ENCODE results near the gene OR3A1.
"Not testable (repeated sequence)": the region's sequence is repeated elsewhere in the genome, so short reads cannot be mapped to it uniquely, and the experiment has no call there.

Gene OR3A1, protein sequence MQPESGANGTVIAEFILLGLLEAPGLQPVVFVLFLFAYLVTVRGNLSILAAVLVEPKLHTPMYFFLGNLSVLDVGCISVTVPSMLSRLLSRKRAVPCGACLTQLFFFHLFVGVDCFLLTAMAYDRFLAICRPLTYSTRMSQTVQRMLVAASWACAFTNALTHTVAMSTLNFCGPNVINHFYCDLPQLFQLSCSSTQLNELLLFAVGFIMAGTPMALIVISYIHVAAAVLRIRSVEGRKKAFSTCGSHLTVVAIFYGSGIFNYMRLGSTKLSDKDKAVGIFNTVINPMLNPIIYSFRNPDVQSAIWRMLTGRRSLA

DNA sequence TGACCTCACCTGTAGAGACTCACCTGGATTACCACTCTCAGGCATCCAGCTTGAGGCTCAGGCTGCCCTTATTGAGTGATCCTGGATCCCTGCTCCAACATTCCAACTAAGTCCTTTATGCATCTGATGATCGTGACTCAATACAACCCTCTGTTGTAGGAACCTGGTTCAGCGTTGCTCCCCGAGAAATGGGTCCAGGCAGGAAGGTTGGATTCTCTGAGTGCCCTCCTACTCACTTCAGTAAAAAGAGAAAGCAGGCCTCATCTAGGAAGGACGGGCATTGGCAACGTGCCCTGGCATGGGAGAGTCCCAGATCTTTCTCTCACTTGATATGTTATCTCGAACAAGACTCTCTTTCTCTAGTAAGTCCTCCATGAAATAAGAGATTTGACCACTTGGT, at the start of gene OR3A1:
OR3A1 (minus strand) TSS at position 101 of the 400 bp plus-strand sequence. CDS start 5,778 bp downstream, outside the sequence.
- no peak for DNase-seq

DNA sequence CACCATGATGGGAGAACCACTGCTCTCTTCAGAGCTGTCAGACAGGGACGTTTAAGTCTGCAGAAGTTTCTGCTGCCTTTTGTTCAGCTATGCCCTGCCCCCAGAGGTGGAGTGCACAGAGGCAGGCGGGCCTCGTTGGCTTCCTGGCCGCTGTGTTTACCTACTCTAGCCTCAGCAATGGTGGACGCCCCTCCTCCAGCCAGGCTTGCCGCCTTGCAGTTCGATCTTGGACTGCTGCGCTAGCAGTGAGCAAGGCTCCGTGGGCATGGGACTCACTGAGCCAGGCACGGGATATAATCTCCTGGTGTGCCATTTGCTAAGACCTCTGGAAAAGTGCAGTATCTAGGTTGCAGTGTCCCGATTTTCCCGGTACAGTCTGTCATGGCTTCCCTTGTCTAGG, 44.6 kb upstream of the OR3A1 start:
- not testable (repeated sequence) for DNase-seq

DNA sequence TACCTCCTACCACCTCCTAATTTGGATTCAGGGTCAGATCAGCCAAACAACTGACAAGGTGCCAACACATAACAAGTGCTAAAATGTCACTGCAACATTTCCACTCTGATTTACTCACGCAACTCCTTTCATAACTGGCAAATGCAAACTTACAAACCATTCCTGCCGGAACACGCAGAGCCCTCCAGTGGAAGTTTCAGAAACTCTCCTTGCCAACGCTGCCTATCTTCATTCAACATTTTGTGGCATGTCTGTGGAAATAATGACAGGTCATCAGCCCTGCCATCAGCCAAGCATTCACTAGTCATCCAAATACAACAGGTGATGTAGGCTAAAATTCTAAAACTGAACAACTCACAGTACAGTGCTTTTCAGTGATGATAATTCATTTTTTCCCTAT, 37.7 kb upstream of the OR3A1 start:
- DNase-seq, result no peak

DNA sequence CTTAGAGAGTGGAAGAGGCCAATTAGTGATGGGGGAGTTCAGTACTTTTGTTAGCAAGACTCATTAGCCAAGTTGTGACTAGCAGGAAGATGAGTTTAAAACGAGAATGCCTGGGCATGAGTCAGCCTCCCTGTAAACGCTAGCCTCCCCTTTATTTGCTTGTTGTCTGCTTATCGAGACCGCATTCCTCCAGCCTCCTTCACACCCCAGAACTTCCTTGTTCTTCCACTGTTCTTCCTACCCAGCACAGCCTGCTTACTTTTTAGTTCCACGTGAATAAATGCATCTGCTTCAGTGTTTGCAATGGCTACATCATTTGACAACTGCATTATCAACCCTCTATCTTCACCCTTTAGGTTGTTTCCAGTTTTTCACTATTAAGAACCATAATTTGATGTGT, 20.2 kb upstream of the OR3A1 start:
- DNase-seq, result no peak

DNA sequence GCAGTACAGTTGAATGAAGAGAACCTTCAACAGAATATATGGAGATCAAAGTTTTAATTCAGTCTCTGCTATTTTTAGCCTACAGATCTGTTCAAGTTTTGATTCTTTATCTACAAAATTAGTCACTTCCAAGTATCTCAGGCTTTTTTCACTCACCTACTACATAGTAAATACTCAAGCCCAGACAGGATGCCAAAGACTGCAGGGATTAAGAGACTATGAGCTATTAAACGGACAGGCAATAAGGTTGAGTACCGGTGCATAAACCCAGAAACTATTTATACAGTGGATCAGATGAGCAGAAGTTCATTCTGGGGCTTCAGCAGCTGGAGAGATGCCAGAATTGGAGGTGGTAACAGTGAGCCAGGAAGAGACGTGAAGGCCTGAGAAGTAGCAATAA, 18.7 kb upstream of the OR3A1 start:
- DNase-seq, result no peak

DNA sequence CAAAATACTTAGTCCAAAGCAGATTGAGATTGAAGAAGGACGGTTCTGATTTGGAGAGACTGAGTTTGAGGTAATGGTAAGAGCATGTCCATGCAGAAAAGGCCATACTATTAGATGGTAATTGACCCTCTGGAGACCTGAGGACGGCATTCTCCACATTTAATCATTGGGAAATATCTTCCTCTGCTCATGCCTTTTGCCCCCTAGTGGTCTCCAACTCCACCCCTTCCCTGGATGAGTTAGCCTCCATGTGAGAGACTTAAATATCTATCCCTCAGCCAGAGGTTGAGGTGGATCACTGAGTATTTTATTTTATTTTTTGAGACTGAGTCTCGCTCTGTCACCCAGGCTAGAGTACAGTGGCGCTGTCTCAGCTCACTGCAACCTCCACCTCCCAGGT, 10.4 kb upstream of the OR3A1 start:
- DNase-seq, result no peak

DNA sequence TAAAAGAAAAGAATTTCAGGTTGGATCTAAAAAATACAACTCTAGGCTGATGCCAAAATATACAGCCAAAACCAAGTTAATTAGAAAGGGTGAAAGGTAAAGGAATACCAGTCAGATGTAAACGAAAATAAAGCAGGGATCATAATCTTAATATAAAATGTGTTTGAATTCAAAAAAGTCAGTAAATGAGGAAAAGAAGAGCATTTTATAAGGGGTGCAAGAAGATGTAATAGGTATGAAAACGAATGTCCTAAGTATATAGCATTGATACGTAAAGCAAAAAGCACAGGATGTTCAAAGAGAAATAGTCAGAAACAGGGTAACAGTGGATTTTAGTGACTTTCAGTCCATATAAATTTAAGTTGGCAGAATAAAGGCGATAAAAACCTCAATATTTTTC, 2.5 kb downstream of the OR3A1 start:
- DNase-seq, result no peak

DNA sequence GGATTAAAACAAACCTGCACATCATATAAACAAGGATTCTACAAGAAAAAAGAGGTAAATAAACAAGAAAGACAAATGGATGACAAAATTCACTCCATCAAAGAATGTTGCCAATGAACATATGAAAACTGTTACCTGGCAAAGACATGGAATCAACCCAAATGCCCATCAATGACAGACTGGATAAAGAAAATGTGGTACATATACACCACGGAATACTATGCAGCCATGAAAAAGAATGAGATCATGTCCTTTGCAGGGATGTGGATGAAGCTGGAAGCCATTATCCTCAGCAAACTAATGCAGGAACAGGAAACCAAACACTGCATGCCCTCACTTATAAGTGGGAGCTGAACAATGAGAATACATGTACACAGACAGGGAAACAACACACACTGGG, 4.6 kb downstream of the OR3A1 start:
- not testable (repeated sequence) for DNase-seq

DNA sequence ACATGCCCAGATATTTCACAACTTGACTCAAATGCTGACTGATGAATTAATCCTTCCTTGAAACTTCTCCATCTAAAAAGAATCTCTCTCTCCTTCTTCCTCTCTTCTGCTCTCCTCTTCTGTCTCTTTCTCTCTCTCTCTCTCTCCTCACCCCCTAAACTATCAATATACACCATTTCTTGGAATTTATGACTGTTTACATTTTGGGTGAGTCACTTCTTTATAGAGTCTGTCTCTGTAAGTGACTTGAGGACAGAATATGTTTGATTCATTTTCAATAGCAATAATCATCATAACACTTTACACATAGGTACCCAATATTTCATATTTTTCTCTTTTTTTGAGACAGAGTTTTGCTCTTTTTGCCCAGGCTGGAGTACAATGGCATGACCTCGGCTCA, 15.3 kb downstream of the OR3A1 start:
- no peak for DNase-seq

DNA sequence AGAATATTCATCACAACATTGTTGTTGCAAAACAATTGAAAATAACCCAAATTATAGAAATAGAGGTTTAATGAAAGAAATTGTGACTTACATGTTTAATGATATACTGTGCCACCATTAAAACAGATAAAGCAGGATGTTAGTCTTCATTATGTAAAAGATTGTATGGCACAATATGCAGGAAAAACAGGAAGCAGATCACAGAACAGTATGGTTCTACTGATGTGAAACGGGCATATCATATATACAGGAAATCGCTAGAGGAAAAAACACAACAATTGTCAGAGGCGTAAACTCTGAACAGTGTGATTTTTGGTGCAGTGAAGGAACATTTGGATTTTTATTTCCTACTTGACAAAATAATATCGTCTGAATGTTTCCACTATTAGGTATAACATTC, 22.0 kb downstream of the OR3A1 start:
- no peak for DNase-seq

DNA sequence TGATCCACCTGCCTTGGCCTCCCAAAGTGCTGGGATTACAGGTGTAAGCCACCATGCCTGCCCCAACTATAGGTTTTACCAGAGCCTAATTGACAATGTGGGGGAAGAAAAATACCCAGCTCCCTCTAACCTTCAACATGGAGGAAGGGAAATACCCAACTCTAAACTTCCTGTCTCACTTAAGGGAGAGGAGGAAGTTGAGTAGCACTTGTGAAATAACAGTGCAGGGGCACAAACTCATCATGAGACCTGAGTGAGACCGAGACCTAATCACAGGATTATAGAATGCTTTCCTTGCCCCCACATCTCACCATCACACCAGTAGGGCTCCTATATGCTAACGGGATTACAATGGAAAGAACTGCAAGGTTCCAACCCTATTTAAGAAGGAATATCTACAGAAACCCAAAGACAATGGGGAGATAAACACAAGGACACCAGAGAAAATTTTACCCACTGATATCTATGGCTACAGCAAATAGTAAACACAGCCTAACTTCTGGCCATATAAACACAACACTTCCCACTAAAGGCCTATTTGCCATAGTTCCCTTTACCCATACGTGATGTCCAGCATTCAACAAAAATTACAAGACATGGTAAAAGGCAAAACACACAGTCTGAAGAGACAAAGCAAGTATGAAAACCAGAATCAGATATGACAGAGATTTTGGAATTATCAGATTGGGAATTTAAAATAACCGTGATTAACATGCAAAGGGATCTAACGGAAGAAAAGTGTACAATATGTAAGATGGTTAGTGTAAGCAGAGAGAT, 26.9 kb downstream of the OR3A1 start:
- no peak for DNase-seq

DNA sequence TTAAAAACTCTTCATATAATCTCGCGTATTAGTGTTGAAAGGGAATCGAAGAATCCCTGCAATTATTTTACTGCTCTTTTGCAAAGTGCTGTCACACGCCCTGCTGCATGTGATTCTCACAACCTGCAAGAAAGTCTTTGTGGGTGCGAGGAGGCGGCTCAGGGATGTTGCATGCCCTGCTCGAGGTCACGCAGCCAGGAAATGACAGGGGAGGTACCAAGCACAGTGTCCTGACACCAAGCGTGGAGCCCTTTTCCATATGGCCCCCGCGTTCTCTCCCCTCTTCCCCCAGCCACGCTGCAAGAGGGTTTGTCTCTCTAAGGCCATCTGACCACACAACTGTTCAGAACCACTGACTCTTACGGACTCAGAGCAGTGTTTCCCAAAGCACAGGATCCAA, 37.6 kb downstream of the OR3A1 start:
- no peak for DNase-seq

DNA sequence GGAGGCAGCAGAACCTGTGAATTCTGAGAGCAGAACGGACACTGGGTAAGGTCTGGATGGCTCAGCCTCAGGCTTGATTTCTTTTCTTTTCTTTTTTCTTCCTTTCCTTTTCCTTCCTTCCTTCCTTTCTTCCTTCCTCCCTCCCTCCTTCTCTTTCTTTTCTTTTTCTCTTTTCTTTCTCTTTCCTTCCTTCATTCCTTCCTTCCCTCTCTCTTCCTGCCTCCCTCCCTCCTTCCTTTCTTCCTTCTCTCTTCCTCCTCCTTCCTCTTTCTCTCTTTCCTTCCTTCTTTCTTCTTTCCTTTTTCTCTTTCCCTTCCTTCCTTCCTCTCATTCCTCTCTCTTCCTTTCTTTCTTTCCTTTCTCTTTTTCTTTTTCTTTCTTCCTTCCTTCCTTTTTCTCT, 38.0 kb downstream of the OR3A1 start:
- no peak for DNase-seq

DNA sequence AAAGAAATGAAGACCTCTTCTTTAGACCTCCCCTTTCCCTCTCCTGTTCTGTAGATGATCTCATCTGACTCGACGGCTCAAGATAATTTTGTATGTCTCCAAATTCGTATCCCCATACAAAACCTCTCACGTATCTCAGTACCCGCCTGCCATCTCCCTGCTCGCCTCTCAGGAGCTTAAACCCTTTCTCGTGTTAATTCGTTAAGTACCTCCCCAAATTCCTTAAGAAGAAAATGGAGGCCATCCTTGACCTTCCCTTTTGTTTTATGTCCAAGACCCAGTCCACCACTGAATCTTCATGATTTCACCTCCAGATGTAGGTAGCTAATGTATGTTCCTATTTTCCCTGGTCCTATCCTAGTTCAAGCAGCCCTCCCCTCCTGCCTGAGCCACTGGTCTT, 41.6 kb downstream of the OR3A1 start:
- DNase-seq, result no peak

DNA sequence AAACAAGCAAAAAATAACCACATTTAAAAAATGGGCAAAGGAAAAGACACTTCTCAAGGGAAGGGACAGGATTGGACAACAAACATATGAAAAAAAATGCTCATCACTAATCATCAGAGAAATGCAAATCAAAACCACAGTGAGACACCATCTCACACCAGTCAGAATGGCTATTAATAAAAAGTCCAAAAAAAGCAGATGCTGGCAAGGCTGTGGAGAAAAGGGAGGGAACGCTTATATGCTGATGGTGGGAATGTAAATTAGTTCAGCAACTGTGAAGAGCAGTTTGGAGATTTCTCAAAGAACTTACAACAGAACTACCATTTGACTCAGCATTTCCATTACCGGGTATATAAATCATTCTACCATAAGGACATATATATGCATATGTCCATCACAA, 49.1 kb downstream of the OR3A1 start:
- not testable (repeated sequence) for DNase-seq

DNA sequence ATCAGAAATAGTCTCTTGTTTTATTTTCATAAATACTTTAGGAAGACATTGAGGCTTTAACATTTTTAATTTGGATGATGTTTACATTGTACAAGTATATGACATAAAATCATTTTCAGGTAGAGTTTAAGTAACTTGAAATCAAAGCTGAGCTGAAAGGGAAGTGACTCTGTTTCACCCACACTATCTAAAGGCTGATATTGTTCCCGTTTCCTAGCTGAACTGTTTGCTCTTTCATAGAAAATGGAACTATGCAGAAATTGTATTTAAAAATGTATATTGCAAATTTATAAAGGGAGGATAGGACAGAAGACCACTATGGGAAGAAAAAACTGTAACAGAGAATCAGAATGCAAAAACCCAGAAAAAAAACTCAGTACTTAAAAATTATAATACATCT, 53.3 kb downstream of the OR3A1 start:
- DNase-seq, result not testable (repeated sequence)

DNA sequence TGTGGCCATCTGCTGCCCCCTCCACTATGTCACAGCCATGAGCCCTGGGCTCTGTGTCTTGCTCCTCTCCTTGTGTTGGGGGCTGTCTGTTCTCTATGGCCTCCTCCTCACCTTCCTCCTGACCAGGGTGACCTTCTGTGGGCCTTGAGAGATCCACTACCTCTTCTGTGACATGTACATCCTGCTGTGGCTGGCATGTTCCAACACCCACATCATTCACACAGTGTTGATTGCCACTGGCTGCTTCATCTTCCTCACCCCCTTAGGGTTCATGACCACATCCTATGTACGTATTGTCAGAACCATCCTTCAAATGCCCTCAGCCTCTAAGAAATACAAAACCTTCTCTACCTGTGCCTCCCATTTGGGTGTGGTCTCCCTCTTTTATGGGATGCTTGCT, 57.1 kb downstream of the OR3A1 start:
- not testable (repeated sequence) for DNase-seq
